Peyer's patch (tissue), 4 donors: ENCODE measurements around the gene TP73. TPM values are rescaled to one million over a fixed set of nuclear protein-coding genes. Genes with fewer than 3 reads are reported as not detected.

Source experiments
- DNase-seq, 3 donors: peaks; one replicate each; pipeline ENCODE4 v3.0.0-alpha.2; 2017 to 2019
- H3K27ac ChIP-seq, 4 donors: fragments of 200-600 bp; sonication (generic); one replicate each; pipeline ENCODE4 v1.5.1; 2016 to 2019
- H3K27me3 ChIP-seq, 2 donors: fragments of 200-600 bp; sonication (generic); one replicate each; pipeline ENCODE4 v1.5.1; 2019
- H3K36me3 ChIP-seq, 3 donors: fragments of 200-600 bp; sonication (generic); one replicate each; pipeline ENCODE4 v1.5.1; 2016 to 2019
- H3K4me1 ChIP-seq, 4 donors: fragments of 200-600 bp; sonication (generic); one replicate each; pipeline ENCODE4 v1.5.1; 2016 to 2019
- H3K4me3 ChIP-seq, 4 donors: fragments of 200-600 bp; sonication (generic); 1 replicate in 3 of 4; 2 replicates in 1 of 4; pipeline ENCODE4 v1.5.1; 2016 to 2019; ENCODE audit warnings: mild to moderate bottlenecking in 1 of 4
- H3K9me3 ChIP-seq, 4 donors: fragments of 200-600 bp; sonication (generic); one replicate each; pipeline ENCODE4 v1.5.1; 2016 to 2019; ENCODE audit warnings: mild to moderate bottlenecking in 1 of 4
- POLR2A ChIP-seq, 2 donors: fragments of 450-650 bp; IDR thresholded peaks; one replicate each; pipeline ENCODE4 v1.5.1; 2017; ENCODE audit warnings: antibody characterized with exemption in 2 of 2, mild to moderate bottlenecking in 2 of 2, moderate library complexity in 2 of 2
- total RNA-seq, 4 donors: library from RNA; depleted of rRNA; stranded (reverse); fragments of >200 nt; gene quantifications; one replicate each; pipeline ENCODE4 v1.1.0, GENCODE V29; 2016
- TF ChIP-seq, protein P1 (sequence below), 6 experiments: fragments of 450-650 bp in 4 of 6; fragments of 200-600 bp in 2 of 6; sonication (generic) in 1 of 6; IDR thresholded peaks; one replicate each; pipeline ENCODE4 v1.5.1; 2017 to 2019; ENCODE audit warnings: antibody characterized with exemption in 6 of 6, mild to moderate bottlenecking in 3 of 6, moderate library complexity in 1 of 6

The TP73 gene
- total RNA-seq, 4 donors from 2014 or later: 0.38 TPM; not detected in 3

DNA sequence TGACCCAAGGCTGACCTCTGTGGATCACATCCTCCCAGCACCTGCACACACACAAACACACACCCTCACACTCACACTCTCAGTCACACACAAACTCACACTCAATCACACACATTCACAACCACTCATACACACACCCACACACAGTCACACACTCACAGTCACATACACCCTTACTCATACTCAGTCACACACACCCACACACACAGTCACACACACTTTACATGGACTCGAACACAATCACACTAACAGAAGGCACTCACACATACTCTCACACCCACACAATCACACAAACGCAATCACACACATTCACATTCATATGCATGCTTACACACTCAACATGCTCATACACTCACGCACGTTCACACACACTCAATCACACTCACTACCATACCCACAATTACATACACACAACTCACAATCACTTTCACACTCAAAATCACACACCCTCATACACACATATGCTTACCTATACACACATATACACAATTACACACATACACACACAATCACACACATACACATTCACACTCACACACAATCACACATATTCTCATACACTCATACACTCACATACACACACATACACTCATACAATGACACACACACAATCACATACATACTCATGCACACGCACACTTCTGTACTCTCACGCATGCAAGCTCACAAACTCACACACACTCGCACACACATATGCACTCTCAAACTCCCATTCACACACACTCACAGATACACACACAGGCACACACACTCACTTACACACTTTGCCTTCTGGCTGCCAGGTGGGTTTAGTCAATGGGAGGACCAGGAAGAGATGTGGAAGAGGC is 47.1 kb upstream of the TP73 start:
- TF ChIP-seq POLR2A (IDR thresholded peaks at IDR 0.05): no peak
- TF ChIP-seq, protein P1, sequence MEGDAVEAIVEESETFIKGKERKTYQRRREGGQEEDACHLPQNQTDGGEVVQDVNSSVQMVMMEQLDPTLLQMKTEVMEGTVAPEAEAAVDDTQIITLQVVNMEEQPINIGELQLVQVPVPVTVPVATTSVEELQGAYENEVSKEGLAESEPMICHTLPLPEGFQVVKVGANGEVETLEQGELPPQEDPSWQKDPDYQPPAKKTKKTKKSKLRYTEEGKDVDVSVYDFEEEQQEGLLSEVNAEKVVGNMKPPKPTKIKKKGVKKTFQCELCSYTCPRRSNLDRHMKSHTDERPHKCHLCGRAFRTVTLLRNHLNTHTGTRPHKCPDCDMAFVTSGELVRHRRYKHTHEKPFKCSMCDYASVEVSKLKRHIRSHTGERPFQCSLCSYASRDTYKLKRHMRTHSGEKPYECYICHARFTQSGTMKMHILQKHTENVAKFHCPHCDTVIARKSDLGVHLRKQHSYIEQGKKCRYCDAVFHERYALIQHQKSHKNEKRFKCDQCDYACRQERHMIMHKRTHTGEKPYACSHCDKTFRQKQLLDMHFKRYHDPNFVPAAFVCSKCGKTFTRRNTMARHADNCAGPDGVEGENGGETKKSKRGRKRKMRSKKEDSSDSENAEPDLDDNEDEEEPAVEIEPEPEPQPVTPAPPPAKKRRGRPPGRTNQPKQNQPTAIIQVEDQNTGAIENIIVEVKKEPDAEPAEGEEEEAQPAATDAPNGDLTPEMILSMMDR (IDR thresholded peaks at IDR 0.05): no peak
- Histone ChIP-seq H3K36me3 (no peaks in the 10 kb centered on the region), H3K27ac (no peak overlapping the region), H3K4me1 (peaks cover 0 to under 1% (median under 1%) of the 10 kb centered on the region in 4 donors), H3K27me3 (no peaks in the 10 kb centered on the region), H3K9me3 (no peaks in the 10 kb centered on the region), H3K4me3 (no peak overlapping the region)
- DNase-seq: no peak

DNA sequence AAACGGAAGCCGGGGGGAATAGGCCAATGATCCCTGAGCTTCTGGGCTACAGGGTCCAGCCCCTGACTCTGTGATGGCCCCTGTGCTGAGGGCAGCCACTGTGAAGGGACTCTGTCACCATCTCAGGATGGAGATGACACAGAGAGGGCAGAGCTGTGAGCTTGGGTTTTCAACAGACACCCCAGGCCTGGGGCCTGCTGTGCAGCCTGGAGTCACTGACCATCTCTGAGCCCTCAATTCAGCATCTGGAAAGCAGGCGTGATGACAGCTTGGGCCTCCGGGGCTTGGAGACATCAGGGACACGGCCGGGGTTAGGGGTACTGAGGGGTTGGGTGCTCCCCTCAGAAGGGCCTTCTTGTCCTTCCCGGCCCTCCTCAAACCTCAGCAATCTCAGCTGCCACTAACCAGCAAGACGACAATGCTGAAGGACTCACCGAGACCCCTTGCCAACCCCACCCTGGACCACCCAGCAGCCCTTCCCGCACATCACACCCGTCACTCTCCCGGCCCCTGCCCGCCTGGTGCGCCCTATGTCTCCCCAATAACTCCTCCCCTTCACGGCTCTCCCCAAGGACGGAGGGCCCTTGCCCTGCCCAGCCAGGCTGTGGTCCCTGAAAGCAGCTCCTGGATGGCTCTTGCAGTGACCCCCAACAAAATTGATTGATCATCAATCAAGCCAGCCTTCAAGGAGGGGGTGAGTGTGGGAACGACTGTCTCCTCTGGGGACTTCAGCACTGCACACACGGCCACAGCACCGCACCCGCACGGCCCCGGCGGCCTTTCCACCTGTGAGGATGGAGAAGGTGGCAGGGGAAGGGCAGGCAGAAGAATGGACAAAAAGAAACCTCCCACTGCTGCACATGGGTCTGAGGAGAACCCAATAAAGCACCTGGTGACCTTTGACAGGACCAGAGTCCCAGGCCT is 45.3 kb upstream of the TP73 start:
- no peak for DNase-seq
- H3K4me3 ChIP-seq: no peak overlapping the region
- no peak overlapping the region for H3K27ac ChIP-seq
- H3K27me3 ChIP-seq: no peaks in the 10 kb centered on the region
- no peaks in the 10 kb centered on the region for H3K36me3 ChIP-seq
- no peak for TF ChIP-seq POLR2A (IDR thresholded peaks at IDR 0.05)
- TF ChIP-seq, protein P1 (IDR thresholded peaks at IDR 0.05): no peak
- no peaks in the 10 kb centered on the region for H3K9me3 ChIP-seq
- peaks cover 5 to 18% (median 15%) of the 10 kb centered on the region in 4 donors for H3K4me1 ChIP-seq

DNA sequence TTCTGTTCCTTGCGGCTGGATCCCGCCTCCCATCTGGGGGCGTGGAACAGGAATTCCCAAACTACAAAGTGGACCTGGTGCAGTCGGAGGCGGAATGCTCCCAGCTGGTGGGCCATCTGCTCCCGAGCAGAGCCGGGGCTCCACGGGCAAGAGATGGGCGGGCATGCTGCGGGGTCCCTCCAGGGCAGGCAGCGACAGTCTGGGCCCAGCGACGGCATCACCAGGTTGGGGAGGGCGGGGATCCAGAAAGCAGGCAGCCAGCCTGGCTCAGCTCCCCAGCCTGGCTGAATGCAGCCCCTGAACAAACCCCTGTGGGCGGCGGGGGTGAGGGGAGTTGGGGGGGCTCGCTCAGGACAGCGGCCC is 44.6 kb upstream of the TP73 start:
- Histone ChIP-seq H3K4me1 (peaks cover 5 to 18% (median 15%) of the 10 kb centered on the region in 4 donors), H3K4me3 (no peak overlapping the region), H3K27ac (no peak overlapping the region), H3K9me3 (no peaks in the 10 kb centered on the region), H3K27me3 (no peaks in the 10 kb centered on the region), H3K36me3 (no peaks in the 10 kb centered on the region)
- DNase-seq: no peak
- no peak for TF ChIP-seq POLR2A (IDR thresholded peaks at IDR 0.05)
- TF ChIP-seq, protein P1 (IDR thresholded peaks at IDR 0.05): no peak

DNA sequence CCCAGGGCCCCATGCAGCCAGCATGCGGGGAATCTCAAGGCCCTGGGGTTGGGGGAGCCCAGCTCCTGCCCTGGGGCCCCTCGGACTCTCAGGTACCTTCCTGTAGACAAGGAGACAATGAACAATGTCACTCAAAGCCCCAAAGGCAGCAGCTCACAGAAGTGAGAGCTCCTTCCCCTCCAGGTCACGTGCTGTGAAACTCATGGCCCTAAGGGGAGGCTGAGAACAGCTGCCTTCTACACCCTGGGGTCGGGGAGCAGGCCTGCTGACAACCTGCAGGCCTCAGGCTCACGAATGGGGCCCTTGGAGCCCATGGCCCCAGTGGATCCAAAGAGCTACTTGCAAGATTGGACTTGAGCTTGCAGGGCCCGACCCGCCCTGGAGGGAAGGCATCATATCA is 44.2 kb upstream of the TP73 start:
- Histone ChIP-seq H3K27me3 (no peaks in the 10 kb centered on the region), H3K27ac (no peak overlapping the region)
- no peak for TF ChIP-seq POLR2A (IDR thresholded peaks at IDR 0.05)
- TF ChIP-seq, protein P1 (IDR thresholded peaks at IDR 0.05): no peak

DNA sequence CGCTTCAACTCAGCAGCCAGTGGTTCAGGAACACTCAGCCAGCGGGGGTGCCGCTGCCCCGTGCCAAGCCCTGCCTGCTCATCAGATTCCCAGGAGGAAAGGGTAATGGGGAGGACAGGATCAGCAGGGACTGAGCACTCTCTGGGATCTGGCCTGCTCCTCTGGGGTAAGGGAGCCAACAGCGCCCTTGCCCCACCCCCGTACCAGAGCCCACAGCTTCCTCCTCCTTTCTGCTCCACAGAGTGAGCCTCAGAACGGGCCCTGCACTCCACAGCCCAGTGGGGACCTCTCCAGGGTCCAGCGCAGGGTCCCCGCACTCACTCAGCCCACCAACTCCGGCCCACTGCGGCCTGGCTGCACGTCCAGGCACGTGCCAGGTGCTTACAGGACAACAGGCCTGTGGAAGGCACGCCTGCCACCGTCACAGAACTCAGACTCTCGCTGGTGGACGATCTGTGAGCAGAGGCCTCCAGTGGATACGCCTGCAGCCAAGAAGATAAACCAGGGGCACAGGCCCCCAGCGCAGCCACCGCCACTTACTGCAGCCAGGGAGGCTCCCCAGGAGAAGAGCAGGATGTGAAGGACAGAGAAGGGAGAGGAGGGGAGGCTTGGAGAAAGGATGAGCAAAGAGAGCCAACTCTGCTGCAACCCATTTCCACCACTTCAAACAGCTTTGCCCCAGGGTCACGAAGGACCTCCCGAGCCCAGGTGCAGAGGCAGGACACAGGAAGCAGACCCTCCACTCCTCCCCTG is 43.1 kb upstream of the TP73 start:
- Histone ChIP-seq H3K27me3 (no peaks in the 10 kb centered on the region), H3K36me3 (no peaks in the 10 kb centered on the region), H3K9me3 (no peaks in the 10 kb centered on the region), H3K4me3 (no peak overlapping the region), H3K27ac (no peak overlapping the region), H3K4me1 (peaks cover 5 to 18% (median 15%) of the 10 kb centered on the region in 4 donors)
- TF ChIP-seq POLR2A (IDR thresholded peaks at IDR 0.05): no peak
- TF ChIP-seq, protein P1 (IDR thresholded peaks at IDR 0.05): no peak
- DNase-seq: no peak

More for the DNA sequence above, 44.2 kb upstream of the TP73 start:
- no peak for DNase-seq
- Histone ChIP-seq H3K4me3 (no peak overlapping the region), H3K36me3 (no peaks in the 10 kb centered on the region), H3K4me1 (peaks cover 5 to 18% (median 15%) of the 10 kb centered on the region in 4 donors), H3K9me3 (no peaks in the 10 kb centered on the region)
